Right cardiac atrium (tissue), 5 donors: Measurements from ENCODE around the gene ZFP91. TPM values are rescaled to one million over a fixed set of nuclear protein-coding genes. Genes with fewer than 3 reads are reported as not detected.

Experiments used
- polyA plus RNA-seq: library from polyadenylated mRNA; stranded (reverse); fragments of 200-250 nt; gene quantifications from one replicate; pipeline ENCODE4 v1.2.3, GENCODE V29; 2013
- total RNA-seq, 4 donors: library from RNA; stranded (reverse); fragmentation: NEBNext Ultra II Directional; extraction: Animal tissue kit (Norgen Biotek cat#: 25700); gene quantifications; one replicate each; pipeline ENCODE4 v1.2.1, GENCODE V29; 2021
- donor health status: healthy with polysubstance abuse.
- donor health status: DM: no; HTN: yes; CAD: no.
- donor health status: DM: no; HTN: no; CAD: no.
- donor health status: DM: no; HTN: yes; CAD: no; lungs with severe emphysema.
- donor health status: DM: yes; HTN: yes; CAD: no.

The ZFP91 gene
- total and polyA plus RNA-seq, 5 donors = 16.7 to 60.9 (median 55.4) TPM

Other genes with a start within 250 kb of the ZFP91 start
- not detected for gene OR5B17, start 220.0 kb upstream of the ZFP91 start, total RNA-seq
- gene OR5B17, start 220.0 kb upstream of the ZFP91 start, polyA plus RNA-seq = not detected
- not detected for gene OR5B3, start 172.2 kb upstream of the ZFP91 start, total RNA-seq
- not detected for gene OR5B3, start 172.2 kb upstream of the ZFP91 start, polyA plus RNA-seq
- gene OR5B2, start 150.9 kb upstream of the ZFP91 start, total RNA-seq = not detected
- gene OR5B2, start 150.9 kb upstream of the ZFP91 start, polyA plus RNA-seq = not detected
- gene OR5B12, start 136.8 kb upstream of the ZFP91 start, total RNA-seq = not detected
- not detected for gene OR5B12, start 136.8 kb upstream of the ZFP91 start, polyA plus RNA-seq
- not detected for gene OR5B21, start 71.0 kb upstream of the ZFP91 start, total RNA-seq
- not detected for gene OR5B21, start 71.0 kb upstream of the ZFP91 start, polyA plus RNA-seq
- 1 to 10 TPM; 4.6 to 7.1 (median 6.4) TPM for gene LPXN, start 3.2 kb upstream of the ZFP91 start, total RNA-seq
- gene LPXN, start 3.2 kb upstream of the ZFP91 start, polyA plus RNA-seq = 3.0 TPM
- 1 to 10 TPM in 3 of 4 donors, under 1 TPM in 1; 0.91 to 2.7 (median 1.1) TPM for gene CNTF, start 43.6 kb downstream of the ZFP91 start, total RNA-seq
- gene CNTF, start 43.6 kb downstream of the ZFP91 start, polyA plus RNA-seq = 0.59 TPM
- under 1 TPM in 1 of 4 donors, not detected in 3; 0.39 TPM for gene GLYAT, start 152.9 kb downstream of the ZFP91 start, total RNA-seq
- 0.57 TPM for gene GLYAT, start 152.9 kb downstream of the ZFP91 start, polyA plus RNA-seq